Measurements from ENCODE around the gene LRP1. TPM values are rescaled to one million over a fixed set of nuclear protein-coding genes. Genes with fewer than 3 reads are reported as not detected.

LRP1 gene
- total RNA-seq, 1 donor from 2014 or later = 0.93 TPM

GRCh38 chr12:57214398-57214781 is 86.1 kb downstream of the LRP1 start:
- Mint-ChIP-seq H3K4me1 (peaks cover 25% of the 10 kb centered on the region), H3K36me3 (ENCODE audit: low read depth) (no peaks in the 10 kb centered on the region), H3K27ac (no peak overlapping the region), H3K27me3 (peaks cover 49% of the 10 kb centered on the region), H3K4me3 (peak overlapping the region; percentile 38), H3K9me3 (no peaks in the 10 kb centered on the region)
- intact Hi-C loops (cut with micrococcal nuclease) = loop anchor here (1.0 kb wide), 1 partner anchor 29 kb away; no protein-coding TSS in a partner anchor
- peak; percentile 90 for DNase-seq

DNA sequence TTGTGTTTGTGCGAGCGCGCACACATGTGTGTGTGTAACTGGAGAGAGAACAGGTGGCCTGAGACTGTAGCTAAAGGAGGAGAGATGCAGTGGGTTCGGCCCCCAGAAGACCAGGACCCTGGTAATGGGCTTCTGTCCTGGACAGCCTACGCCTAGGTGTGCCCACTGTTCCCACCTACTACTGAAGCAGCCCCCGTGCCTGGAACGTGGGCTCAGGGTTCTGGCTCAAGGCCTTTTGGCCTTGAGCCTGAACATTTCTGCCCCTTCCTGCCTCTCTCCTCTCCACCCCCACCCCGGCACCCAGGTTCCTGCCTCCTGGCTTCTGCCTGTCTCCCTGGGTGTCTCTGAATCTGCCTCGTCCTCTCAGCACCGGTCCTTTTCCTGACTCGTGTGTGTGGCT is 86.8 kb downstream of the LRP1 start:
- Mint-ChIP-seq H3K4me1 (peaks cover 25% of the 10 kb centered on the region), H3K27ac (no peak overlapping the region), H3K9me3 (no peaks in the 10 kb centered on the region), H3K36me3 (ENCODE audit: low read depth) (no peaks in the 10 kb centered on the region), H3K27me3 (peaks cover 55% of the 10 kb centered on the region), H3K4me3 (no peak overlapping the region)
- no peak for DNase-seq
- intact Hi-C loops (cut with micrococcal nuclease) = no loop called here

- Mint-ChIP-seq H3K4me3 (peak overlapping the region; percentile 71), H3K27me3 (peaks cover 57% of the 10 kb centered on the region), H3K4me1 (peaks cover 27% of the 10 kb centered on the region), H3K9me3 (no peaks in the 10 kb centered on the region), H3K27ac (no peak overlapping the region), H3K36me3 (ENCODE audit: low read depth) (no peaks in the 10 kb centered on the region)
- intact Hi-C loops (cut with micrococcal nuclease) = no loop called here
- peak; percentile 82 for DNase-seq
These were observed 87.4 kb downstream of the LRP1 start for GRCh38 chr12:57215668-57216013.

- no peaks in the 10 kb centered on the region for H3K36me3 Mint-ChIP-seq (ENCODE audit: low read depth)
- intact Hi-C loops (cut with micrococcal nuclease) = no loop called here
- H3K27me3 Mint-ChIP-seq = peaks cover 63% of the 10 kb centered on the region
- H3K4me3 Mint-ChIP-seq = peak within 1 kb of the TSS; percentile 86
- H3K27ac Mint-ChIP-seq = peak within 1 kb of the TSS; percentile 51
- H3K4me1 Mint-ChIP-seq = peaks cover 31% of the 10 kb centered on the region
- peak; percentile 88 for DNase-seq
- no peaks in the 10 kb centered on the region for H3K9me3 Mint-ChIP-seq
These were observed 88.0 kb downstream of the LRP1 start, which contains the start of gene NXPH4 for GRCh38 chr12:57216014-57216911. NXPH4 (plus strand) TSS chr12:57216794; CDS start chr12:57216970, 176 bp downstream.

DNA sequence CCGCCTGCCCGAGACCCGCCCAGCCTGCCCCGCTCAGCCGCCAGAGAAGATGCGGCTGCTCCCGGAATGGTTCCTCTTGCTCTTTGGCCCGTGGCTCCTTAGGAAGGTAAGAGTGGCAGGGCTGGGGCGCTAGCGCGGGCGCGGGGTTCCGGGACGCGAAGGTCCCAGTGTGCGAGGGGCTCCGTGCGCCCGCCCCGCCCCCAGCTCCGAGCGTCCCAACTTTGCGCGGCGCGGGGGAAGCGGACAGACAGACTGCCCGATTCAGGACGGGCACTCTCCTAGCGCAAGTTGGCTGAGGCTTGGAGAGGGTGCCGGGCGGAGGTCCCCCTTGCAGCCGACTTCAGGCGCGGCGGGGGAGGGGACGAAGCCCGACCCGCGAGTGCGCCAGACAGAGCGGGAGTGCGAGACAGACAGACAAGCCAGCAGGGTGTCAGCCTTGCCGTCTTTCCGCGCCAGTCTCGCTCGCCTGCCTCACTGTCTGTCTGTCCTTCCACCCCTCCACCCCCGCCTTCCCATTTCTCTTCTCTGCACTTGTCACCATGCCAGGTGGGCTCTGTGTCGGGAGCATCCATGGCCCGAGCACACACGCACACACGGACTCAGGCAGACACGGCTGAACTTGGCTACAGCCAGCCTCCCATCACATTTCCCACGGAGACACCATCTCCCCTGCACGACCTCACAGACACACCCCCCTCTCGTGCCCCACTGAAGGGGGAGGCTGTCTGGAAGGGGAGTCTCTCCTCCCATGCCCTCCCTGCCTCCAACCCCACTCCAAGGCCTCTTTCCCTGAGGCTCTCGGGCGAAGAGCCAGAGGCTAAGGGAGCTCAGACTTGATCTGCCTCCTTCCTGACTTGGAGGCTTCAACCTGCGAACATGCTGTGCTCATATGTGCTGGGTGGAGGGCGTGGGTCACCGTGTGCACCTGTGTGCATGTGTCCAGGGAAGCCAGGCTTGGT is 88.9 kb downstream of the LRP1 start:
- H3K9me3 Mint-ChIP-seq = no peaks in the 10 kb centered on the region
- intact Hi-C loops (cut with micrococcal nuclease) = no loop called here
- H3K4me1 Mint-ChIP-seq = peaks cover 37% of the 10 kb centered on the region
- peak overlapping the region; percentile 51 for H3K27ac Mint-ChIP-seq
- peak; percentile 73 for DNase-seq
- peaks cover 2% of the 10 kb centered on the region for H3K36me3 Mint-ChIP-seq (ENCODE audit: low read depth)
- H3K27me3 Mint-ChIP-seq = peaks cover 73% of the 10 kb centered on the region
- peak overlapping the region; percentile 86 for H3K4me3 Mint-ChIP-seq

GRCh38 chr12:57218030-57218853 is 90.0 kb downstream of the LRP1 start:
- intact Hi-C loops (cut with micrococcal nuclease) = no loop called here
- H3K27me3 Mint-ChIP-seq = peaks cover 83% of the 10 kb centered on the region
- H3K4me3 Mint-ChIP-seq = peak overlapping the region; percentile 86
- H3K9me3 Mint-ChIP-seq = no peaks in the 10 kb centered on the region
- H3K4me1 Mint-ChIP-seq = peaks cover 42% of the 10 kb centered on the region
- H3K36me3 Mint-ChIP-seq (ENCODE audit: low read depth) = peaks cover 2% of the 10 kb centered on the region
- no peak for DNase-seq
- no peak overlapping the region for H3K27ac Mint-ChIP-seq

DNA sequence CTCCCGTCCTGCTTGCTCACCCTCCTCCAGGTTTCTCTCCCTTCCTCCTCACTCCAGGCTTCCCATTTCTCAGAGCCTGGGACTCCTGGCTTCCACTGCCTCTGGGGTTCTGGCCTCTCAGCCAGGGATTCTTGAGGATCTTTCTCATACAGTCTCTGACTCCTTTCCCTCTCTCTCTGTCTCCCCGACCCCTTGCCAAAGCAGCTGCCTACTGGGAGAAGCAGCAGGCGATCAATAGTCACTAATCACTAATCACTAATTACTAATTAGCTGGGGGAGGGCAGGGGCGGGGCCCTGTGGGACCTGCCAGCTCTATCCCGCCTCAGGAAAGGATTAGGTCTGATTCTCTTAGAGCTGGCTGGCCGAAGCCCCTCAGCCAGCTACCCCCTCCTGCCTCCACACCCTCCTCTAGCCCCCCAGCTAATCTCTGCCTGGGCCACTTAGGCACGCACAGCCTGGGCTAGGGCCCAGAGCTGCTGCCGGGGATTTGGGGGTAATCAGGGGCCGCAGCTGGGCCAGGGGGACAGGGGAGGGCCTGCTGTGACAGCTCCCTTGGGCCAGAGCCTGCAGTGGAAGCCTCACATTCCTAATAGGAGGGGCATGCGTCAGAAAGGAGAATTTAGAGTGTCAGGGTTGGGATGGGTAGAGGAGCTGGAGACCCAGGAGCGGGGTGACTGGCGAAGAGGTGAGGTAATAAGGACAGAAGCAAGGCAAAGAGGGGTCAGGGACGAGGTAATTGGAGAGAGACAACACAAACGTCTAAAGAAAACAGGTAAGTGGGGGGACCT is 91.1 kb downstream of the LRP1 start:
- intact Hi-C loops (cut with micrococcal nuclease) = loop anchor here (1.0 kb wide), 1 partner anchor 8 kb away; no protein-coding TSS in a partner anchor
- no peaks in the 10 kb centered on the region for H3K9me3 Mint-ChIP-seq
- no peak overlapping the region for H3K27ac Mint-ChIP-seq
- no peak overlapping the region for H3K4me3 Mint-ChIP-seq
- DNase-seq = no peak
- H3K4me1 Mint-ChIP-seq = peaks cover 37% of the 10 kb centered on the region
- peaks cover 82% of the 10 kb centered on the region for H3K27me3 Mint-ChIP-seq
- H3K36me3 Mint-ChIP-seq (ENCODE audit: low read depth) = peaks cover 2% of the 10 kb centered on the region

DNA sequence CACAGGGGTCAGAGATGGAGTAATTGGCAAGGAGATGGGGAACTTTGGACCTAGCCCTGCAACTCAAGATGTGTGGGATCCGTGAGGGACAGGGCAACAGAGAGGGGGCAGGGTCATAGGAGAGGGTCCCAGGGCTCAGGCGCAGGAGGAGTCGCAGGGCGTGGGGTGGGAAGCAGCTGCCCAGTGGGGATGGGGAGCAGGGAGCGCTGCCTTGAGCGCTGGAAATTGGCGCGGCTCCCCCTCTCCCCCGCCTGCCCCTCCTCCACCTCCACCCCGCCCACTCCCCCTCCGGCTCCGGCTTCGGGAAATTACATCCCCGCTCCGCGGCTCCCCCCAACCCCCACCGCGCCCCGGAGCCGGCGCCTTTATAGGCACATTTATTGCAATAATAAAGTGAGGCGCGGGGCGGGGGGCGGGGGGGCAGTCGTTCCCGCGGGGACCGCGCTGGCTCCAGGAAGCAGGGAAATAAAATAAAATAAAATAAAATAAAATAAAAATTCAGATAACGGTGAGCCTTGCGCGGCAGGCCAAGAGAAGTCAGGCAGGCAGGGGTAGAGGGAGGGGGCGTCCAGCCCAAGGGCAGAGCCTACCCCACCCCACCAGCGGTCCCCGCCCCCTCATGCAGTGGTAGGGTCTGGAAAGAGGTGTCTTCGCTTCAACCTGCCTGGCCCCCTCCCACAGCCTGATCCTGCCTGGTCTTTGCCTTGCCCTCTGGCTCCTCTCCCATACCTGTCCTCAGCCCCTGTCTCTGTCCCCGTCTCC is 91.9 kb downstream of the LRP1 start:
- no peak for DNase-seq
- Mint-ChIP-seq H3K27ac (no peak overlapping the region), H3K27me3 (peaks cover 77% of the 10 kb centered on the region), H3K4me1 (peaks cover 38% of the 10 kb centered on the region), H3K36me3 (ENCODE audit: low read depth) (peaks cover 2% of the 10 kb centered on the region), H3K4me3 (no peak overlapping the region), H3K9me3 (no peaks in the 10 kb centered on the region)
- intact Hi-C loops (cut with micrococcal nuclease) = loop anchor here (1.0 kb wide), 1 partner anchor 7 kb away; no protein-coding TSS in a partner anchor

- H3K27ac Mint-ChIP-seq = no peak overlapping the region
- no peak overlapping the region for H3K4me3 Mint-ChIP-seq
- DNase-seq = no peak
- peaks cover 2% of the 10 kb centered on the region for H3K36me3 Mint-ChIP-seq (ENCODE audit: low read depth)
- H3K9me3 Mint-ChIP-seq = no peaks in the 10 kb centered on the region
- H3K4me1 Mint-ChIP-seq = peaks cover 36% of the 10 kb centered on the region
- intact Hi-C loops (cut with micrococcal nuclease) = no loop called here
- peaks cover 74% of the 10 kb centered on the region for H3K27me3 Mint-ChIP-seq
These were observed 92.5 kb downstream of the LRP1 start for GRCh38 chr12:57220770-57221168.

DNA sequence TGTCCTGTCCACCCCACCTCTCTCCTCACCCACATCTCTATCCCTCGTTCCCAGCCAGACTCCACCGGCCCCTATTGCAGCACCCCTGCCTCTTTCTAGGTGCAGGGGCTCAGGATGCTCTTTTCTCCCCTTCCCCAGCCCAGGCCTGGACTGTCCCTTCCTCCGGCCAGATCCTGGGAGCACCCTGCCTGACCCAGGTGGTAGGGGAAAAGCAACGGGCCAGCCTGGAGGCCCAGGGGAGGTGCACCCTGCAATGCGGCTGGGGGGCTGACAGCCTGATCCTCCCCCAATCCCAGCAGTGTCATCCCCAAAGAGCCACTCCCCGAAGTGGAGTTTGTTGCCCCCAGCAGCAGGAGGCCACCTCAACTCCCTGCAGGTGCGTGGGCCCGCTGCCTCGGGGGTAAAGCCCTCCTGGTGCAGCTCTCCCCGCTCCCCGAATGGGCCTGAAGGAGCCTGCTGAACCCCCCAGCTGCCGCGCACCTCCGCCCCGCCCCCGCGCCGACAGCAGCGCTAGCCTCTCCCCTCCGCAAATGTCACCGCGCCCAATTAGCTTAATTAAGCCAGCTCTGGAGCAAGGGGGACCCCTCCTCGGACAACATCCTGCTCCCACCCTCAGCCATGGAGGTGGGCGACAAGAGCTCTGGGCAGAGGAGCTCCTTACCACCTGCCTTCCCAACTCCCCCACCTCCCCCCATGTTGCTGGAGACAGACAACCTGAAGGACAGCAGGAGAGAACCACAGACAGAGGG is 93.1 kb downstream of the LRP1 start:
- no peaks in the 10 kb centered on the region for H3K9me3 Mint-ChIP-seq
- H3K4me3 Mint-ChIP-seq = no peak overlapping the region
- intact Hi-C loops (cut with micrococcal nuclease) = no loop called here
- no peak overlapping the region for H3K27ac Mint-ChIP-seq
- peaks cover 2% of the 10 kb centered on the region for H3K36me3 Mint-ChIP-seq (ENCODE audit: low read depth)
- peaks cover 78% of the 10 kb centered on the region for H3K27me3 Mint-ChIP-seq
- DNase-seq = peak; percentile 69
- peaks cover 39% of the 10 kb centered on the region for H3K4me1 Mint-ChIP-seq

DNA sequence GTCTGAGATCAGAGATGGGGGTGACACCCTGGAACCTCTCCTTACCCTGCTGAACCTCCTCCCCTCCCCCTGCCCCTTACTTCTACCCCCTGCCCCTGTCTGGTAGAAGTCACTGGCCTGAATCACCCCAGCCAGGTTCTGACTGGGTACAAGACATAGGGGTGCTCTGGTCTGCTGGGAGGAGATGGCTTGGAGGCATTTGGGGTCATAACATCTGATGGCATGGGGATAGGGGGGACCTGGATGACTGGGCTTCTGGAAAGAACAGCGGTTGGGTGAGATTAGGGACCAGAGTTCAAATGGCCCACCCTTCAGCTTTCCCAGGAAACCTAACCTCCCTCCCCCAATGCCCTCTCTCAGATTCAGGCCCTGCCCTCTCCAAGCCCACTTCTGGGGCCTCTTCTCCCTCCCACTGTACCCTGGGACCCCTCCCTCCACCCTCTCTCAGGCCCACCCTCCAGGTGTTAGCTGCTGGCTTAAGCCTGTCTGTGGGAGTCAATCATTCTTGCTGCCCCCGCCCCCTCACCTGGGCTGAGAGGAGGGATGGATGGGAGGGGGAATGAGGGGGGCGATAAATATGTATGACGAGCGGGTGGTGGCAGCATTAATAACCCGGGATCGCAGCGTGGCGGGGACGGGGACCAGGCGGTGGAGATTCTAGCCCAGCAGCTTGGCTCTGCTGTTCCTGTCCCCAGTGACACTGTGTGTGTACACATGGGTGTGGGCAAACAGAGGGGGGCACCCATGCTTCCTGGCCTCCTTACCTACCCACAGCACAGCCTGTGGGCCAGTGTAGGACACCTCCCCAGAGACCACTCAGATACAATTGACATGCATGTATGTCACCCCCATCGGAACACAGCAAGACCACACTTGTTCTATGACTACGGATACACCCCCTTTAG is 94.3 kb downstream of the LRP1 start:
- peaks cover 2% of the 10 kb centered on the region for H3K36me3 Mint-ChIP-seq (ENCODE audit: low read depth)
- peaks cover 79% of the 10 kb centered on the region for H3K27me3 Mint-ChIP-seq
- intact Hi-C loops (cut with micrococcal nuclease) = no loop called here
- H3K9me3 Mint-ChIP-seq = no peaks in the 10 kb centered on the region
- H3K27ac Mint-ChIP-seq = no peak overlapping the region
- H3K4me1 Mint-ChIP-seq = peaks cover 43% of the 10 kb centered on the region
- H3K4me3 Mint-ChIP-seq = no peak overlapping the region
- DNase-seq = no peak
